HG03520 (cell line): ENCODE results near the gene CLIC1.

ENCODE experiments used
- ATAC-seq: cut with Tn5 transposase; IDR thresholded peaks from one replicate; pipeline ENCODE4 v1.9.1; 2021; ENCODE audit warnings: mild to moderate bottlenecking, moderate library complexity; ENCODE audit not compliant: unreplicated experiment

Gene CLIC1

GRCh38 chr6:31705931-31706330, 30.4 kb downstream of the CLIC1 start:
- ATAC-seq, result no peak

GRCh38 chr6:31702819-31703716, 33.3 kb downstream of the CLIC1 start, which contains the start of gene ABHD16A:
ABHD16A (minus strand) TSS chr6:31703324; CDS start chr6:31703281, 43 bp downstream.
- ATAC-seq, result peak; percentile 79

GRCh38 chr6:31702405-31702818, 33.9 kb downstream of the CLIC1 start:
- ATAC-seq, result no peak

- ATAC-seq, result no peak
Observed at GRCh38 chr6:31701666-31702404, 34.5 kb downstream of the CLIC1 start.

- no peak for ATAC-seq
Observed at GRCh38 chr6:31700740-31701401, 35.5 kb downstream of the CLIC1 start.

GRCh38 chr6:31697555-31697954, 38.8 kb downstream of the CLIC1 start:
- ATAC-seq, result no peak

- ATAC-seq, result no peak
Observed at GRCh38 chr6:31693535-31693934, 42.8 kb downstream of the CLIC1 start.

- no peak for ATAC-seq
Observed at GRCh38 chr6:31692886-31693285, 43.4 kb downstream of the CLIC1 start.

GRCh38 chr6:31692353-31692752, 44.0 kb downstream of the CLIC1 start:
- no peak for ATAC-seq

GRCh38 chr6:31691564-31692108, 44.7 kb downstream of the CLIC1 start:
- no peak for ATAC-seq

GRCh38 chr6:31691078-31691463, 45.3 kb downstream of the CLIC1 start:
- no peak for ATAC-seq

- no peak for ATAC-seq
Observed at GRCh38 chr6:31690231-31691077, 45.9 kb downstream of the CLIC1 start.

- ATAC-seq, result no peak
Observed at GRCh38 chr6:31689249-31690110, 46.9 kb downstream of the CLIC1 start.

GRCh38 chr6:31687860-31688693, 48.3 kb downstream of the CLIC1 start:
- no peak for ATAC-seq

- ATAC-seq, result no peak
Observed at GRCh38 chr6:31687321-31687720, 49.0 kb downstream of the CLIC1 start.

GRCh38 chr6:31686483-31686882, 49.8 kb downstream of the CLIC1 start:
- no peak for ATAC-seq

GRCh38 chr6:31683591-31683990, 52.7 kb downstream of the CLIC1 start:
- ATAC-seq, result no peak

GRCh38 chr6:31681135-31681671, 55.1 kb downstream of the CLIC1 start:
- ATAC-seq, result no peak
